WTC11 (cell line): ENCODE measurements around the gene FGF12. TPM values are rescaled to one million over a fixed set of nuclear protein-coding genes. Genes with fewer than 3 reads are reported as not detected.

Experiments
- ATAC-seq: fragments of 200-7000 bp; cut with Tn5 transposase; 2 replicates; pipeline ENCODE4 v1.10.0; 2021; ENCODE audit warnings: mild to moderate bottlenecking, moderate library complexity
- CTCF ChIA-PET: fragments of 300-600 bp; sonication (Branson Sonifier 250); formaldehyde crosslinking; loops from one replicate; lab custom pipeline; 2021; ENCODE audit warnings: antibody characterized with exemption; lab: Charles Lee
- POLR2A ChIA-PET: fragments of 350-600 bp; sonication (Branson Sonifier 250); formaldehyde crosslinking; loops from one replicate; lab custom pipeline; 2021; ENCODE audit warnings: antibody characterized with exemption; lab: Charles Lee
- DNase-seq: peaks from one replicate; pipeline ENCODE4 v3.0.0; 2021; ENCODE audit warnings: low spot score
- H3K27ac Mint-ChIP-seq: 2 replicates; pipeline ENCODE4 v1.8.0; 2021; ENCODE audit warnings: mixed read lengths
- H3K27me3 Mint-ChIP-seq: 2 replicates; pipeline ENCODE4 v1.8.0; 2021; ENCODE audit warnings: low read depth, mild to moderate bottlenecking, moderate library complexity, mixed read lengths
- H3K36me3 Mint-ChIP-seq: 2 replicates; pipeline ENCODE4 v1.8.0; 2021; ENCODE audit warnings: mixed read lengths
- H3K4me1 Mint-ChIP-seq: 2 replicates; pipeline ENCODE4 v1.8.0; 2022; ENCODE audit warnings: mixed read lengths
- H3K4me3 Mint-ChIP-seq: 2 replicates; pipeline ENCODE4 v1.8.0; 2021; ENCODE audit warnings: mild to moderate bottlenecking, moderate library complexity, mixed read lengths
- H3K9me3 Mint-ChIP-seq: 2 replicates; pipeline ENCODE4 v1.8.0; 2021; ENCODE audit warnings: mixed read lengths
- ELF4 ChIP-seq: sonication (generic); formaldehyde crosslinking; IDR thresholded peaks from 2 replicates; pipeline ENCODE4 v1.8.1; 2022; ENCODE audit warnings: low read depth, mild to moderate bottlenecking, moderate library complexity, missing genetic modification reagents
- EMX1 ChIP-seq: fragments of 250-450 bp; sonication (Bioruptor Pico); IDR thresholded peaks from 2 replicates; pipeline ENCODE4 v1.8.0; 2021; ENCODE audit warnings: mild to moderate bottlenecking
- FOXJ3 ChIP-seq: sonication (generic); formaldehyde crosslinking; IDR thresholded peaks from 2 replicates; pipeline ENCODE4 v1.9.0; 2021; ENCODE audit warnings: missing genetic modification reagents, mild to moderate bottlenecking, borderline replicate concordance
- FOXK1 ChIP-seq: sonication (generic); formaldehyde crosslinking; IDR thresholded peaks from 2 replicates; pipeline ENCODE4 v1.8.0; 2022; ENCODE audit warnings: mild to moderate bottlenecking, moderate library complexity, missing genetic modification reagents
- GABPB1 ChIP-seq: sonication (generic); formaldehyde crosslinking; IDR thresholded peaks from 2 replicates; pipeline ENCODE4 v1.8.1; 2023; ENCODE audit warnings: mild to moderate bottlenecking, missing genetic modification reagents
- RORB ChIP-seq: fragments of 250-450 bp; sonication (Bioruptor Pico); IDR thresholded peaks from 2 replicates; pipeline ENCODE4 v1.9.0; 2021; ENCODE audit warnings: mild to moderate bottlenecking
- SMAD3 ChIP-seq: sonication (generic); formaldehyde crosslinking; IDR thresholded peaks from 2 replicates; pipeline ENCODE4 v1.8.0; 2022; ENCODE audit warnings: missing genetic modification reagents, mild to moderate bottlenecking, borderline replicate concordance
- TEAD1 ChIP-seq: sonication (generic); formaldehyde crosslinking; IDR thresholded peaks from 2 replicates; pipeline ENCODE4 v1.8.0; 2022; ENCODE audit warnings: mild to moderate bottlenecking, missing genetic modification reagents
- ZBTB43 ChIP-seq: sonication (generic); formaldehyde crosslinking; IDR thresholded peaks from 2 replicates; pipeline ENCODE4 v1.8.1; 2023; ENCODE audit warnings: mild to moderate bottlenecking, missing genetic modification reagents
- ZNF263 ChIP-seq: sonication (generic); formaldehyde crosslinking; IDR thresholded peaks from 2 replicates; pipeline ENCODE4 v1.8.1; 2022; ENCODE audit warnings: low read depth, mild to moderate bottlenecking, moderate library complexity, missing genetic modification reagents
- ZNF317 ChIP-seq: sonication (generic); formaldehyde crosslinking; IDR thresholded peaks from 2 replicates; pipeline ENCODE4 v1.8.1; 2023; ENCODE audit warnings: low read depth, mild to moderate bottlenecking, moderate library complexity, missing genetic modification reagents, borderline replicate concordance
- ZNF416 ChIP-seq: fragments of 250-450 bp; sonication (Bioruptor Pico); IDR thresholded peaks from 2 replicates; pipeline ENCODE4 v1.9.0; 2021; ENCODE audit warnings: mild to moderate bottlenecking, inconsistent platforms
- ZNF532 ChIP-seq: fragments of 250-450 bp; sonication (Bioruptor Pico); IDR thresholded peaks from 2 replicates; pipeline ENCODE4 v1.9.0; 2021; ENCODE audit warnings: mild to moderate bottlenecking, borderline replicate concordance
- ZSCAN18 ChIP-seq: fragments of 250-450 bp; sonication (Bioruptor Pico); IDR thresholded peaks from 2 replicates; pipeline ENCODE4 v2.1.2; 2022; ENCODE audit warnings: mild to moderate bottlenecking, moderate library complexity
- total RNA-seq: library from RNA; stranded (reverse); gene quantifications from 3 replicates; pipeline ENCODE4 v1.2.3, GENCODE V29; 2021
- TF ChIP-seq, protein P1 (sequence below): sonication (generic); formaldehyde crosslinking; IDR thresholded peaks from 2 replicates; pipeline ENCODE4 v1.8.1; 2023; ENCODE audit warnings: mild to moderate bottlenecking, missing genetic modification reagents, moderate library complexity
- TF ChIP-seq, protein P2 (sequence below): sonication (generic); formaldehyde crosslinking; IDR thresholded peaks from 2 replicates; pipeline ENCODE4 v1.8.1; 2022; ENCODE audit warnings: mild to moderate bottlenecking, missing genetic modification reagents, moderate library complexity, borderline replicate concordance
- TF ChIP-seq, protein P3 (sequence below): sonication (generic); formaldehyde crosslinking; IDR thresholded peaks from 2 replicates; pipeline ENCODE4 v1.8.1; 2022; ENCODE audit warnings: mild to moderate bottlenecking, moderate library complexity, missing genetic modification reagents

The FGF12 gene
- total RNA-seq, 1 experiment from 2014 or later, result 13.5 TPM

- ChIA-PET POLR2A (no interaction called here), CTCF (no interaction called here)
- peaks cover 37% of the 10 kb centered on the region for H3K9me3 Mint-ChIP-seq
- peaks cover 8% of the 10 kb centered on the region for H3K36me3 Mint-ChIP-seq
- no peak for DNase-seq
- no peaks in the 10 kb centered on the region for H3K4me1 Mint-ChIP-seq
- no peak for TF ChIP-seq ZNF416 (CRISPR knock-in tag)
- TF ChIP-seq, all 79 proteins: peak for 0
- Mint-ChIP-seq H3K27ac (no peak overlapping the region; the same call in 1 of the 2 replicates), H3K27me3 (no peaks in the 10 kb centered on the region), H3K4me3 (no peak overlapping the region)
- no peak for ATAC-seq
Measured at GRCh38 chr3:192687488-192688152, 39.7 kb downstream of the FGF12 start.

DNA sequence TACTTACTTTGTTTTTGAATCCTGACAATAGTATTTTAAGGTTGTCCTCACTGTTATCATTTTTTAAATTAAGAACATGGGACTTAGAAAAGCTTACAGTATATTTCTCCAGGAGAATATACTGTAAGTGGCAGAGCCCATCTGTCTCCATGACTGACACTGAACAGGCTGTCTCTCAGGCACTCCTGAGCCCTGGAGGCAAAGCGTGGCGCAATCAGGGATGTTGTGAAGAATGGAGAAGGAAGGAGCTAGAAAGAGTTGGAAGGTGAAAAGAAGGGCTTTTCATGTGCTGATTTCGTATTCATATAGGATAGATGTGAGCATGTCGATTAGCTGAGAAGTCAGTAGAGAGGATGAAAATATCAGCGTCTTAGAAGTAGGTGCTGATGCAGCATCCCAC is 41.5 kb downstream of the FGF12 start:
- H3K4me3 Mint-ChIP-seq, result no peak overlapping the region

DNA sequence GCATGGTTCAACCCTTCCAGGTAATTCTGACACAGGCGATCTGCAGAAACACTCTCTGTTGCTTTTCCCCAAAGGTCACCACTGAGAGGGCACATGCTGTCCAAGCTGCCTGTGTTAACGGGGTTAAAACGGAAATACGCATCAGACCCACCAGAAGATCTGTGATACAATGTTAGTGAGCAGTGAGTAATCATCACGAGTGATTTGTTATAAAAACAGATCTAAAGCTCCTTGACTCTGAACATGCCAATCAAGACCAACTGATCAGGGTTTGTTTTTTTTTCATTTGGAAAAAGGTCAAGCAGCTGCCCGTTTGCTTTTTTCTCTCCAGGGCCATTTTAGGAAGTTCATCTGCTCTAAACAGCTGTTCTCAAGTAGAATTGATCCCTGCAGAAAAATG is 43.2 kb downstream of the FGF12 start:
- no peak for DNase-seq
- H3K4me1 Mint-ChIP-seq, result peaks cover 15% of the 10 kb centered on the region
- peaks cover 38% of the 10 kb centered on the region for H3K9me3 Mint-ChIP-seq
- ChIA-PET CTCF (no interaction called here), POLR2A (no interaction called here)
- peaks cover 25% of the 10 kb centered on the region for H3K36me3 Mint-ChIP-seq
- no peak overlapping the region for H3K4me3 Mint-ChIP-seq
- no peak for ATAC-seq
- H3K27me3 Mint-ChIP-seq, result no peaks in the 10 kb centered on the region; the same call in 1 of the 2 replicates
- no peak overlapping the region for H3K27ac Mint-ChIP-seq
- TF ChIP-seq, protein P1, sequence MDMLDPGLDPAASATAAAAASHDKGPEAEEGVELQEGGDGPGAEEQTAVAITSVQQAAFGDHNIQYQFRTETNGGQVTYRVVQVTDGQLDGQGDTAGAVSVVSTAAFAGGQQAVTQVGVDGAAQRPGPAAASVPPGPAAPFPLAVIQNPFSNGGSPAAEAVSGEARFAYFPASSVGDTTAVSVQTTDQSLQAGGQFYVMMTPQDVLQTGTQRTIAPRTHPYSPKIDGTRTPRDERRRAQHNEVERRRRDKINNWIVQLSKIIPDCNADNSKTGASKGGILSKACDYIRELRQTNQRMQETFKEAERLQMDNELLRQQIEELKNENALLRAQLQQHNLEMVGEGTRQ (CRISPR knock-in tag), result no peak

More for the DNA sequence above, 41.5 kb downstream of the FGF12 start:
- ATAC-seq (no peak), DNase-seq (no peak)
- H3K27me3 Mint-ChIP-seq, result no peaks in the 10 kb centered on the region; the same call in 1 of the 2 replicates
- POLR2A ChIA-PET, result no interaction called here
- TF ChIP-seq, protein P2, sequence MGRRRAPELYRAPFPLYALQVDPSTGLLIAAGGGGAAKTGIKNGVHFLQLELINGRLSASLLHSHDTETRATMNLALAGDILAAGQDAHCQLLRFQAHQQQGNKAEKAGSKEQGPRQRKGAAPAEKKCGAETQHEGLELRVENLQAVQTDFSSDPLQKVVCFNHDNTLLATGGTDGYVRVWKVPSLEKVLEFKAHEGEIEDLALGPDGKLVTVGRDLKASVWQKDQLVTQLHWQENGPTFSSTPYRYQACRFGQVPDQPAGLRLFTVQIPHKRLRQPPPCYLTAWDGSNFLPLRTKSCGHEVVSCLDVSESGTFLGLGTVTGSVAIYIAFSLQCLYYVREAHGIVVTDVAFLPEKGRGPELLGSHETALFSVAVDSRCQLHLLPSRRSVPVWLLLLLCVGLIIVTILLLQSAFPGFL (CRISPR knock-in tag), result no peak
- no peak for TF ChIP-seq EMX1
- peaks cover 25% of the 10 kb centered on the region for H3K36me3 Mint-ChIP-seq
- H3K4me1 Mint-ChIP-seq, result peaks cover 5% of the 10 kb centered on the region
- peaks cover 54% of the 10 kb centered on the region for H3K9me3 Mint-ChIP-seq
- no peak overlapping the region for H3K27ac Mint-ChIP-seq
- CTCF ChIA-PET, result no interaction called here

DNA sequence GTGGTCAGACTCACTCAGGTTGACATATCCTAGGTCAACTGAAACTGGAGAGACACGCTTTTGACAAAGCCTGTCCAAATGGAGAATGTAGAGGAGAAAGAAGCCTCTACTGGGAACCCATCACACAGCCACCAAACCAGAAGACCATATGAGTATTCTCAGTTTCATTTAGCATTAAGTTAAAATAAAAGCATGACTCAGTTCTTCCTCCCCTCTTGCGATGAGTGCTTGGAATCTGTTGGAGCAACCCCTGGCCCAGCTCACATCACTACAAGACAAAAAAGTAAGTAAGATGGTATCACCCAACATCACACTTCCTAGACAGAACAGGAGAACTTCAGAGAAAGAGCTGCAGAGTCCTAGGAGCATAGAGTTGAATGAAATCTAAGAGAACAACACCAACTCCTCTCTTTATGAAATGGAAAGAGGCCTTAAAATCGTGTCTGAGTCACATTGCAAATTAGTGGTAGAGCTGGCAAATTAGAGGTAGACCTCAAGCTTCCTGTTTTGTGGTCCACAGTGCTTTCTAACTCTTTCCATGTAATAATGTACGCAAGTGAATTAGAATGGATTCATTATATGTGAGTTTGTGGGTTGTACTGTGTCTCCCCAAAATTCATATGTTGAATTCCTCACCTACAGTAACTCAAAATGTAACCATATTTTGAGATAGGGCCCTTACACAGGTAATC is 51.2 kb downstream of the FGF12 start:
- DNase-seq (no peak), ATAC-seq (no peak)
- Mint-ChIP-seq H3K4me1 (peaks cover 13% of the 10 kb centered on the region), H3K27ac (no peak overlapping the region), H3K4me3 (no peak overlapping the region), H3K9me3 (peaks cover 3% of the 10 kb centered on the region), H3K27me3 (no peaks in the 10 kb centered on the region; the same call in 1 of the 2 replicates), H3K36me3 (peaks cover 2% of the 10 kb centered on the region)
- ChIA-PET CTCF (no interaction called here), POLR2A (no interaction called here)
- TF ChIP-seq RORB, result no peak
- no peak for TF ChIP-seq ZSCAN18 (CRISPR knock-in tag)
- no peak for TF ChIP-seq TEAD1 (CRISPR knock-in tag)
- TF ChIP-seq FOXJ3 (CRISPR knock-in tag), result no peak
- TF ChIP-seq FOXK1, result no peak
- TF ChIP-seq ZBTB43 (CRISPR knock-in tag), result no peak
- no peak for TF ChIP-seq ELF4 (CRISPR knock-in tag)
- no peak for TF ChIP-seq ZNF532 (CRISPR knock-in tag)
- TF ChIP-seq ZNF317 (CRISPR knock-in tag), result no peak
- no peak for TF ChIP-seq SMAD3
- TF ChIP-seq, protein P3, sequence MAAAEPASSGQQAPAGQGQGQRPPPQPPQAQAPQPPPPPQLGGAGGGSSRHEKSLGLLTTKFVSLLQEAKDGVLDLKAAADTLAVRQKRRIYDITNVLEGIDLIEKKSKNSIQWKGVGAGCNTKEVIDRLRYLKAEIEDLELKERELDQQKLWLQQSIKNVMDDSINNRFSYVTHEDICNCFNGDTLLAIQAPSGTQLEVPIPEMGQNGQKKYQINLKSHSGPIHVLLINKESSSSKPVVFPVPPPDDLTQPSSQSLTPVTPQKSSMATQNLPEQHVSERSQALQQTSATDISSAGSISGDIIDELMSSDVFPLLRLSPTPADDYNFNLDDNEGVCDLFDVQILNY (CRISPR knock-in tag), result no peak
- TF ChIP-seq GABPB1, result no peak
- TF ChIP-seq ZNF263 (CRISPR knock-in tag), result no peak
